AG09319 (cell line): ENCODE data around the gene MAP3K7CL.
A peak's percentile ranks its signal among the peaks of the same experiment; 100 is the strongest.

Experiments
- DNase-seq: peaks from one replicate; pipeline ENCODE4 v3.0.0-alpha.2; 2010; ENCODE audit warnings: low read depth; ENCODE audit errors: extremely low read depth
- CTCF ChIP-seq: IDR thresholded peaks from 2 replicates; pipeline ENCODE4 v1.5.1; 2011; ENCODE audit warnings: low read depth, mild to moderate bottlenecking, inconsistent platforms, low read length, moderate library complexity

MAP3K7CL gene, protein sequence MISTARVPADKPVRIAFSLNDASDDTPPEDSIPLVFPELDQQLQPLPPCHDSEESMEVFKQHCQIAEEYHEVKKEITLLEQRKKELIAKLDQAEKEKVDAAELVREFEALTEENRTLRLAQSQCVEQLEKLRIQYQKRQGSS

GRCh38 chr21:29130270-29130969 is at the start of gene MAP3K7CL:
TSS of gene MAP3K7CL (plus strand) at chr21:29130644. CDS start at chr21:29133345, 2,701 bp downstream.
- DNase-seq = peak; percentile 99
- no peak for TF ChIP-seq CTCF

DNA sequence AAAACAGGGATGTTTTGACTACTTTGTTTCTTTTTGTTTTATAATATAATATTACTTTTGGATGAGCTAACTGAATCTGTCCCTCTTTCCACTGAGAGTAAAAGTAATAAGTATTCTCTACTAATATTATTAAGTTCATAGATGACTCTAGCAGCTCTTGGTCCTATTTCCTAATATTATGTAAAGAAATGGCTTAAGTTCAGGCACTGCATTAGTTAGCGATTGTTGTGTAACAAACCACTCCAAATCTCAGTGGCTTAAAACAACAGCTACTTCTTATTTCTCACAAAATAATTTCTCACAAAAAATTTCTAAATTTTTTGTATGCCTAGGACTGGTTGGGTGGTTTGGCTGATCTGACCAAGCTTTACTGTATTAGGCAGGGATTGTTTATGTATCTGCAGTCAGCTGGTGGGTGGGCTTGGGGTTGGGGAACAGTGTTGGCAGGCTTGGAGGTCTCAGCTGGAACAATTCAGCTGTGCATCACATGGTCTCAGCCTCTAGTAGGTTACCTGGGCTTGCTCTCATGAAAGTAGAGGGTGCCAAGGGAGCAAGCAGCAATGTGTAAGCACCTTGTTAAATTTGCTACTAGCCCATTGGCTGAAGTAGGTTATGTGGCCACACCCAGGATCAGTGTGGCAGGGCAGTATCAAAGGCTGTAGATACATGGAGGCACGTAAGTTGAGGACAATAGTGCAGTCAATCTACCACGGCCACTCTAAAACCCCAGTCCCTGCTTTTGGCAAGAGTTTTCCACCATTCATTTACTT is 48.2 kb upstream of the MAP3K7CL start:
- TF ChIP-seq CTCF = no peak
- no peak for DNase-seq

DNA sequence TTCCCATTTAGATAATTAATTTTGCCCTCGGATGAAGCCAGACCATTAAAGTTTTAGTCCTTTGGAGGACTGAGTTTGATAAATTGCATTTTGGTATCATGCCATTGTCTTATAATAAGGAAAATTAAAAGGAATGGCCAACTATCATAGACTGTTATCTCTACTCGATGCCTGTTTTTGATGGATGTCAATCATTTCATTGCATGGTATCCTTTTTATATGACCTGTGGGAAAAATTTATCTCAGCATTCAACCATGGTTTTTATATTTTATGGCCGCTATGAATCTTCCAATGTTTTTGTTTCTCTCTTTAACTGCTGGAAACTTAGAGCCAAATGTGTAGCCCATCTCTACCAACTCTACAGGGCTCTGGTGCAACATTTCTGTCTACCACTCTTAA is 47.1 kb upstream of the MAP3K7CL start:
- no peak for TF ChIP-seq CTCF
- DNase-seq = no peak

GRCh38 chr21:29084372-29084771 is 46.1 kb upstream of the MAP3K7CL start:
- no peak for DNase-seq
- TF ChIP-seq CTCF = no peak

DNA sequence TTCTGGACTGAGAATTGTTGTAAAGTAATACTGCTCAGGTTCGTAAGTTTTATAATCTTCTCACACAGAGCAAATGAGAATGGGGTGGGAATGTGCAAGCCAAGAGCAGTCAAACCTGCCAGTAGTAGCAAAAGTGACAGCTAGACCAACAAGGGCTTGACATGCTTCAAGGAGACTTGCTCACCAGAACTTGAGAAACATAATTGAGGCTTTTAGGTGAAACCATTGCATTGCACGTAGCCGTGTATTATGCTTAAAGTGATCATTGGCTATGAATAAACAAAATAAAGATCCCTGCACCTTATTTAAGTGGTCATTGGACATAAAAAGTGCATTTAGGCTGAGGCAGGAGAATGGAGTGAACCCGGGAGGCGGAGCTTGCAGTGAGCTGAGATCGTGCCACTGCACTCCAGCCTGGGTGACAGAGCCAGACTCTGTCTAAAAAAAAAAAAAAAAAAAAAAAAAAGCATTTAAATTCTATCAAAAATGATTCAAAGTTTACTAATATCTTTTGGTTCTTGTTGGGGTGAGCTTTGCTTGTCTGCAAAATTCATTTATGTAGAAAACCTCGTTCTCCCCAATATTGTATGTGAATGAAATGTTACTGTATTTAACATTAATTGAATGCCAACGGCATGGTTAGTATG is 45.2 kb upstream of the MAP3K7CL start:
- no peak for DNase-seq
- TF ChIP-seq CTCF = no peak

- peak; percentile 16 for DNase-seq
- no peak for TF ChIP-seq CTCF
These were observed 39.4 kb upstream of the MAP3K7CL start for GRCh38 chr21:29091033-29091432.
